Measurements from ENCODE around the gene GASK1B.

The GASK1B gene

DNA sequence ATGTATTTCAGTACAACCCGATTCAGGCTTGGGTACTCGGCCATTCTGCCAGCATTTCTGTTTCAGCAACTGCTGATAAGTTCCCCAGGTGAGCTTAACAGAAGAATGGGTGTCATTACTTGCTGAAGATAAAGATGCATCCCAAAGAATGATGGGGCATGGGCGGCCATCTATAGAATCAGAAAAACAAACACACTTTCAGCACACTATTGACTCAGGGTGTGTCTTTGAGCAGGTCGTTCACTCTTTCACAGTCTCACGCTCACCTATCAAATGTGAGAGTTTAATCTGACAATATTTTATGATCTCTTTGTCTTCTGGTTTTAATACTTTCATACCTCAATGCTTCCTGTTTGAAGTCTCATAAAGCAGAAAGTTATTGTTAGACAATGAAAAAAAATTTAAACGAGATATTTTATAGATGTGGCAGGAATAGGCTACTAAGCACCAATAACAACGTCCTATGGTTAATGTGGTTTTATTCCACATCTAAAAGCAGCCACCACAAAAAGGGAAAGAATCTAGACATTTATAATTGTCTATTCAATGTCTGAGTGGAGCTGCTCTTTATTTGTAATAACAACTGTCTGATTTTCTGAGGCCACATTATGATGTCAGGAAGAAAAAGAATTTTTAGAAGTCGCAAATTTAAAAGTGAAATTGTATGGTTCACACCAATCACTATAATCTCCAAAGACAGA is 17.0 kb downstream of the GASK1B start:
- Histone ChIP-seq H3K4me1 (peaks cover 0 to 76% (median 7%) of the 10 kb centered on the region in 10 experiments; a peak in 7 of 20 replicates), H3K9ac (peak overlapping the region in 1 of 11 experiments; percentile 26; a peak in 1 of 22 replicates), H3K27me3 (no peaks in the 10 kb centered on the region; a peak in 1 of 22 replicates), H3K36me3 (peaks cover 0 to 92% (median 0%) of the 10 kb centered on the region in 11 experiments; a peak in 8 of 22 replicates), H3K27ac (peak overlapping the region in 1 of 11 experiments; percentile 13; a peak in 1 of 22 replicates), H3K9me3 (replicated peaks in 1 of 11) (peaks cover 0 to 21% (median 0%) of the 10 kb centered on the region in 11 experiments; a peak in 3 of 22 replicates), H3K4me2 (peak overlapping the region in 6 of 11 experiments; percentile 3 to 77 (median 34); a peak in 9 of 22 replicates), H3K4me3 (no peak overlapping the region), H4K20me1 (peaks cover 0 to 95% (median 0%) of the 10 kb centered on the region in 11 experiments; a peak in 5 of 22 replicates)
- TF ChIP-seq Cebpa-rat (IDR thresholded peaks at IDR 0.05): no peak

DNA sequence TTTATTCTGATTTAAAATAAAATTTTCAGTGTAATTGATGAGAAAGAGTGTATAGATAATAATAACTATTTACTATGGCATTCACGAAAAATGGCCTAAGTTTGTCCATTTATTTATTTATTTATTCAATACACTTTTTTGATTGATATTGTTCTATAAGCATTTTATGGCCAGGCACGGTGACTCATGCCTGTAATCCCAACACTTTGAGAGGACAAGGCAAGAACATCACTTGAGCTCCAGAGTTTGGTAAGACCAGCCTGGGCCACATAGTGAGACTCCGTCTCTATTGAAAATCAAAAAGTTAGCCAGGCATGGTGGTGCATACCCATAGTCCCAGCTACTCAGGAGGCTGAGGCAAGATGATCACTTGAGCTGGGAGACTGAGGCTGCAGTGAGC is 25.7 kb downstream of the GASK1B start:
- H3K27ac ChIP-seq: no peak overlapping the region
- no peak overlapping the region for H3K9ac ChIP-seq
- H3K27me3 ChIP-seq: no peaks in the 10 kb centered on the region
- H3K4me3 ChIP-seq: no peak overlapping the region
- H3K4me2 ChIP-seq: no peak overlapping the region
- H3K36me3 ChIP-seq: peaks cover 0 to 92% (median 0%) of the 10 kb centered on the region in 11 experiments; a peak in 8 of 22 replicates
- H3K9me3 ChIP-seq (replicated peaks in 1 of 11): peaks cover 0 to 23% (median 0%) of the 10 kb centered on the region in 11 experiments; a peak in 4 of 22 replicates
- peaks cover 0 to 72% (median 0%) of the 10 kb centered on the region in 11 experiments; a peak in 3 of 22 replicates for H4K20me1 ChIP-seq
- no peak for TF ChIP-seq Cebpa-rat (IDR thresholded peaks at IDR 0.05)
- peaks cover 0 to 28% (median 0%) of the 10 kb centered on the region in 10 experiments; a peak in 2 of 20 replicates for H3K4me1 ChIP-seq

- H4K20me1 ChIP-seq: peaks cover 0 to 69% (median 0%) of the 10 kb centered on the region in 11 experiments; a peak in 3 of 22 replicates
- H3K9ac ChIP-seq: no peak overlapping the region
- H3K36me3 ChIP-seq: peaks cover 0 to 91% (median 0%) of the 10 kb centered on the region in 11 experiments; a peak in 7 of 22 replicates
- H3K27ac ChIP-seq: no peak overlapping the region
- TF ChIP-seq Cebpa-rat (IDR thresholded peaks at IDR 0.05): no peak
- H3K4me2 ChIP-seq: no peak overlapping the region
- H3K9me3 ChIP-seq (replicated peaks in 1 of 11): peaks cover 0 to 19% (median 0%) of the 10 kb centered on the region in 11 experiments; a peak in 4 of 22 replicates
- no peak overlapping the region for H3K4me3 ChIP-seq
- peaks cover 0 to 28% (median 0%) of the 10 kb centered on the region in 10 experiments; a peak in 2 of 20 replicates for H3K4me1 ChIP-seq
- H3K27me3 ChIP-seq: no peaks in the 10 kb centered on the region
Measured at GRCh38 chr4:158146736-158147135, 26.1 kb downstream of the GASK1B start.

- Histone ChIP-seq H4K20me1 (peaks cover 0 to 74% (median 0%) of the 10 kb centered on the region in 11 experiments; a peak in 3 of 22 replicates), H3K9me3 (replicated peaks in 1 of 11) (no peaks in the 10 kb centered on the region), H3K4me1 (peaks cover 0 to 25% (median 0%) of the 10 kb centered on the region in 10 experiments; a peak in 4 of 20 replicates), H3K36me3 (peaks cover 0 to 74% (median 0%) of the 10 kb centered on the region in 11 experiments; a peak in 4 of 22 replicates), H3K27me3 (no peaks in the 10 kb centered on the region), H3K27ac (no peak overlapping the region; a peak in 1 of 22 replicates), H3K4me3 (no peak overlapping the region), H3K4me2 (no peak overlapping the region), H3K9ac (no peak overlapping the region)
- no peak for TF ChIP-seq Cebpa-rat (IDR thresholded peaks at IDR 0.05)
Measured at GRCh38 chr4:158139086-158139485, 33.7 kb downstream of the GASK1B start.

GRCh38 chr4:158134222-158134621 is 38.6 kb downstream of the GASK1B start:
- H3K36me3 ChIP-seq: peaks cover 0 to 87% (median 0%) of the 10 kb centered on the region in 11 experiments; a peak in 7 of 22 replicates
- H4K20me1 ChIP-seq: peaks cover 0 to 73% (median 0%) of the 10 kb centered on the region in 11 experiments; a peak in 3 of 22 replicates
- TF ChIP-seq Cebpa-rat (IDR thresholded peaks at IDR 0.05): no peak

DNA sequence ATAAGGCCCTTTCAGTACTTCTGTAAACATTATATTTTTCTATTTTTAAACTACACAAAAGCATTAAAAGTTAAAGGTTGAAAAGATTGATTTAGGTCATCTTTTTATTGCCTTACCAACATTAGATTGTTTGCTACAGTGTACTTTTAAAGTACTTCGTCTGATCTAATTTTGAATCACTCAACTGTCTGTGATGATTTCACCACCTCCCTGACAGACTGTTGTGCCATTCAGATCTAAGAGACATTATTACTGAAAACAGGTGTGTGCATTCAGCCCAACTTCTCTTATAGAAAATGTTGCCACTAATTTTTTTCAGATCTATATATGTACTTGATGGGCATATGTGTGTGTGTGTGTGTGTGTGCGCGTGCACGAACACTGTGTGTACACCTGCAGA is 39.3 kb downstream of the GASK1B start:
- H3K27ac ChIP-seq: no peak overlapping the region
- no peak overlapping the region for H3K4me3 ChIP-seq
- no peak for TF ChIP-seq Cebpa-rat (IDR thresholded peaks at IDR 0.05)
- peaks cover 0 to 93% (median 0%) of the 10 kb centered on the region in 11 experiments; a peak in 7 of 22 replicates for H3K36me3 ChIP-seq
- H3K9me3 ChIP-seq (replicated peaks in 1 of 11): no peaks in the 10 kb centered on the region
- no peak overlapping the region for H3K4me2 ChIP-seq
- peaks cover 0 to 36% (median 9%) of the 10 kb centered on the region in 10 experiments; a peak in 13 of 20 replicates for H3K4me1 ChIP-seq
- no peak overlapping the region for H3K9ac ChIP-seq
- no peaks in the 10 kb centered on the region for H3K27me3 ChIP-seq
- H4K20me1 ChIP-seq: peaks cover 0 to 68% (median 0%) of the 10 kb centered on the region in 11 experiments; a peak in 3 of 22 replicates

More at GRCh38 chr4:158134222-158134621, 38.6 kb downstream of the GASK1B start:
- peaks cover 0 to 39% (median 9%) of the 10 kb centered on the region in 10 experiments; a peak in 13 of 20 replicates for H3K4me1 ChIP-seq
- no peak overlapping the region for H3K9ac ChIP-seq
- no peaks in the 10 kb centered on the region for H3K27me3 ChIP-seq
- no peak overlapping the region for H3K4me2 ChIP-seq
- no peak overlapping the region for H3K4me3 ChIP-seq
- H3K27ac ChIP-seq: no peak overlapping the region
- H3K9me3 ChIP-seq (replicated peaks in 1 of 11): no peaks in the 10 kb centered on the region

- no peaks in the 10 kb centered on the region for H3K27me3 ChIP-seq
- peaks cover 0 to 95% (median 0%) of the 10 kb centered on the region in 11 experiments; a peak in 7 of 22 replicates for H3K36me3 ChIP-seq
- H4K20me1 ChIP-seq: peaks cover 0 to 47% (median 0%) of the 10 kb centered on the region in 11 experiments; a peak in 3 of 22 replicates
- H3K9ac ChIP-seq: no peak overlapping the region
- TF ChIP-seq Cebpa-rat (IDR thresholded peaks at IDR 0.05): no peak
- peak overlapping the region in 3 of 11 experiments; percentile 12 to 47 (median 26); a peak in 2 of 22 replicates for H3K4me2 ChIP-seq
- no peaks in the 10 kb centered on the region for H3K9me3 ChIP-seq (replicated peaks in 1 of 11)
- H3K27ac ChIP-seq: no peak overlapping the region; a peak in 1 of 22 replicates
- H3K4me1 ChIP-seq: peaks cover 0 to 36% (median 9%) of the 10 kb centered on the region in 10 experiments; a peak in 13 of 20 replicates
- H3K4me3 ChIP-seq: no peak overlapping the region
Measured at GRCh38 chr4:158131027-158131426, 41.8 kb downstream of the GASK1B start.

DNA sequence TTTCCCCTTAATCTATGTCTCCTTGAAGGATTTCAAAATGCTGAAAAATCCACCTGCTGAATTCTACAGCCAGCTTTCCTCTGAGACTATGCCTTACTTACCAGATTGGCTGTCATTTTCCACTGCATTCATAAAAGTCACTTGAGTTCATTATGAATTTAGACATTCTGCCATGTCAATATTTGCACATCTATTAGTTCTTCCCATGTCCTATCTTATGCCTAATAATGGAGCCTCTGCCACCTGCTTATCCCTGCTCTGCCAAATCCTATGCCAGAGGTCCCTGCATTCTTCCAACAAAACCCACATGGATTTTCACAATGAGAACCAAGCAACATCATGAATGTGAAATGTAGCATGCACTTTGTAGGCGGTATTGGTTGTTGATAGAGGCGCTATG is 42.6 kb downstream of the GASK1B start:
- peaks cover 0 to 36% (median 9%) of the 10 kb centered on the region in 10 experiments; a peak in 13 of 20 replicates for H3K4me1 ChIP-seq
- H3K9ac ChIP-seq: no peak overlapping the region
- no peaks in the 10 kb centered on the region for H3K27me3 ChIP-seq
- H3K9me3 ChIP-seq (replicated peaks in 1 of 11): no peaks in the 10 kb centered on the region
- peak overlapping the region in 6 of 11 experiments; percentile 5 to 64 (median 37); a peak in 9 of 22 replicates for H3K4me2 ChIP-seq
- H3K36me3 ChIP-seq: peaks cover 0 to 95% (median 0%) of the 10 kb centered on the region in 11 experiments; a peak in 7 of 22 replicates
- H4K20me1 ChIP-seq: peaks cover 0 to 39% (median 0%) of the 10 kb centered on the region in 11 experiments; a peak in 3 of 22 replicates
- 0 out of 22 replicates have a peak overlapping the region, but pooled peaks of 2 of the 11 experiments have one; percentile 6 to 16 for H3K27ac ChIP-seq
- no peak for TF ChIP-seq Cebpa-rat (IDR thresholded peaks at IDR 0.05)
- H3K4me3 ChIP-seq: no peak overlapping the region

Measured in BLaER1 treated with 17β-estradiol and CSF1 and Interleukin-3, amounts not matched to agents 10 nM and 100 nM (cell line).